Fibroblast of peridontal ligament (primary cell): ENCODE measurements around the gene ARHGAP26.
"Not testable (repeated sequence)": the region's sequence is repeated elsewhere in the genome, so short reads cannot be mapped to it uniquely, and the experiment has no call there.

Source experiments
- DNase-seq: peaks from one replicate; pipeline ENCODE4 v3.0.0-alpha.2; 2010; ENCODE audit errors: extremely low read depth

ARHGAP26 gene

GRCh38 chr5:143116814-143117213 lies 346.6 kb downstream of the ARHGAP26 start:
- DNase-seq: no peak

- no peak for DNase-seq
Measured at GRCh38 chr5:143117821-143118220, 347.6 kb downstream of the ARHGAP26 start.

DNA sequence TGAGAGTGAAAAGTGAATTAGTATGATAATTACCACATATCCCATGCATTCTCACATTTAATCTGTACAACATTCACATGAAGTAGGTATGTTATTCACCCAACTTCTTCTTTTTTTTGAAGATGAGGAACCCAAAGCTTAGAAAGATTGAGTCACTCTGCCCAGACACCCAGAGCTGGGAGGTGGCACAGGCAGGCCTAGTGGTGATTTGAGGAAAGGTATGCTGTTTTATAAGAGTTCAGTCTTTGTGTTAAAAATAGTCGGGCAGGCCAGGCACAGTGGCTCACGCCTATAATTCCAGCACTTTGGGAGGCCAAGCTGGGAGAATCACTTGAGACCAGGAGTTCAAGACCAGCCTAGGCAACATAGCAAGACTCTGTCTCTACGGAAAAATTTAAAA lies 348.0 kb downstream of the ARHGAP26 start:
- no peak for DNase-seq

DNA sequence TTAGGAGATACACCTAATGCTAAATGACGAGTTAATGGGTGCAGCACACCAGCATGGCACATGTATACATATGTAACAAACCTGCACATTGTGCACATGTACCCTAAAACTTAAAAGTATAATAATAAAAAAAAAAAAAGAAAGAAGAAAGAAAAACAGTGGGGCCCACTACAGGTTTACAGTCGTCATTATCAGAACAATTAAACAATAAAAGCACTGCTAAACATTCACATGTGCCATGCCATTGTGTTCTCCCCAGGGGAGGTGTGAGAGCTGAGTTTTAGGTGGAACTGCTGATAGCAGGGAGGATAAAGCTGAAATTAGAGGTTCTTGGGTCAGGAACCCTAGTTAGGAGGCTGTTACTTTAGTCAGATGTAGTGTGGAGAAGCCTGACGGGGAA lies 348.6 kb downstream of the ARHGAP26 start:
- DNase-seq: not testable (repeated sequence)

- DNase-seq: peak; percentile 82
Measured at GRCh38 chr5:143119291-143119769, 349.2 kb downstream of the ARHGAP26 start.

- no peak for DNase-seq
Measured at GRCh38 chr5:143119881-143120341, 349.7 kb downstream of the ARHGAP26 start.

DNA sequence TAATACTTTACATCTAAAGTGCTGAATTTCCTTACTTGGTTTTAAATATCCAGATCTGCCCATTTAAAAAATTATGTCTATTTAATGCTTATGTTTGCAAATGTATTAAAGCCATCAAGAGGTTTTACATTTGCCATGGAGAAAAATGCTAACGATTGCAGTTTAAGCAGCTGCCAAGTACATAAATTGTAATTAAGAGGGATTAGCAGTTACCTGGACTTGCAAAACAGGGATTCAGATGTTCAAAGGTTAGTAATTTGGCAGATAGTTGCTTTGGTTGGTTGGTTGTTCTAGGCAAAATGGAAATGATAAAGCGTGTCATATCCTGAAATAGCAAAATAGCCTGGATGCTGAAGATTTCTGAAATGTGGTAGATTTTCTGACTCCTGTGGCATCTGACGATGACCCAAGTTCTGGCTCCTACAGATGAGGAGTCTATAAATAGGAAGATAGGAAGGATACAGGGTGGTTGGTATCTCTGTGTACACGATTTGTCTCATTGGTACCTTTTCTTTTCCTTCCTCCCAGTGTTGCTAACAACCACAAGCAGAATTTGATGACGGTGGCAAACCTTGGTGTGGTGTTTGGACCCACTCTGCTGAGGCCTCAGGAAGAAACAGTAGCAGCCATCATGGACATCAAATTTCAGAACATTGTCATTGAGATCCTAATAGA lies 350.4 kb downstream of the ARHGAP26 start:
- DNase-seq: no peak

- no peak for DNase-seq
Measured at GRCh38 chr5:143121135-143121475, 350.9 kb downstream of the ARHGAP26 start.

GRCh38 chr5:143124593-143124992 lies 354.4 kb downstream of the ARHGAP26 start:
- no peak for DNase-seq

- peak; percentile 27 for DNase-seq
Measured at GRCh38 chr5:143126174-143127019, 356.2 kb downstream of the ARHGAP26 start.

DNA sequence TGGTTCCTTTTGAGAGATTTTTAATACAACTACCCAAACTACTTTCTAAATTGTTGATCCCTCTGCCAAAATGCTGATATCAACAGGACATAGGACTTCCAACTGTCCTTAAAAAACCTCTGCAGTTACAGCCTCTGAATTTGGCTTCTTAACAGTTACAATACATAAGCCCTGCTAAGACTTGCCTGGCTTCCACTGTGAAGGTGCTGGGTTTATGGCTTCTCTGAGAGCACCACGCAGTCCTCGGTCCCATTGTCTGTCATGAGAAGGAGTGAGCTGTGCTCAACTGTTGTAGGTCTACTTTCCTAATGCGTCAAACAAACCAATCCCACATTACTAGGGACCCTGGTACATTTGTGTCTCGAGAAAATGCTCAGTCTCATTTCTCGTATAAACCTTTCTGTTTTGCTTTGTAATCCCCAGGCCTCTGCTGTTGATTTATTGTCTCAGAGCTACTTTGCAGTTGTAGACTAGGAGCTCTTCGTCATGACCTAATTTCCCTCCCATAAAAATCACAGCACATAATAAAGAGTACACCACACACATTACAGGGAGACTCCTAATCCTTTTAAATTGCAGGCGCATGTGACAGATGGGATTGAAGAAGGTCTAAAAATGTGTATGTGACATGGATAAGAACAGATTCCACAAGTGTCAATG lies 358.4 kb downstream of the ARHGAP26 start:
- DNase-seq: no peak

DNA sequence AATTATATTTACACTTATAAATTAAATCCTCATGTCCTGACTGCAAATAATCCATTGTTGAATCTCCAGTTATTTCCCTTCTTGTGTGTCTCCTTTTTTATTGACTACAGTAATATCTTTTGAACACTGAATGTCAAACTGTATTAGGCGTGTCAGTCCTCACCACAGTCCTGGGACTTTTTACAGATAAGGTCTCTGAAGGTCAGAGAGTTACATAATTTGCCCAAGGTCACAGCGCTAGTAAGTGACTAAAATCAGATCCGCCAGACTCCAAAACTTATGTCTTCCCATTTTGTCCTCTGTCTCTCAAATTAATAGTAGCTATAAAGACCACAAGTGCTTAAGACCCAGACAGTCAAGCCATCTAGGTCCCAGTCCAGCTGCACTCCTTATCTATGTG lies 359.0 kb downstream of the ARHGAP26 start:
- no peak for DNase-seq

GRCh38 chr5:143129910-143130612 lies 359.9 kb downstream of the ARHGAP26 start:
- DNase-seq: no peak

DNA sequence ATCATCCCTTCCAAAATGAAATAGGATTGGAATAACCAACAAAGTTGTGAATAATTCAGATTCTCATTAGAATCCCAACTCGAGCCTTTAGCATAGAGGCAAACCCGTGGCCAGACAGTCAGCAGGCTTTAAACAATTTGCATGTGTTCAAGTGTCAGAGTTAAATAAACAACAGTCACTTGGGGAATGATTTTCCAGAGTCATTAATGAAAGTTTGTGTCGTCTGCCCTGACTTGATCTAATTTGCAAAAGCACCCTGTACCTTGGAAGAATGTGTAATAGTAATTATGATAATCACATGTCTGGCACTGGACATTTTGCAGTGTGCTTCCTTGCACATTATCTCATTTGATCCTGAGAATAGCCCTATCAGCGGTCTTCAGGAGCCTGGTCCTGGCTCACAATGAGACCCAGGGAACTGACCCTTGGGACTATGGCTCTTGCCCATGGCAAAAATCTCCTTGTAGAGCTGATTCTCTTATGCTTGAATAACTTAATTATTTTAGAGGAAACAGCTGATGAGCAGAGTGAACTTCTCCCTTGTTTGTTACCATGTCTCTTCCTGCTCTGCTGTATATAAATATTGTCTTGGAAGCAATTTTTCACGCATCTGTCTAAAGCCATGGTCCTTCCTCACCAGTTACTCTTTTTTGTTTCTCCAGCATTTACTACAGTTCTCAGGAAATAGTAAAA lies 360.6 kb downstream of the ARHGAP26 start:
- no peak for DNase-seq

GRCh38 chr5:143131972-143132371 lies 361.8 kb downstream of the ARHGAP26 start:
- no peak for DNase-seq

- DNase-seq: no peak
Measured at GRCh38 chr5:143132739-143133138, 362.6 kb downstream of the ARHGAP26 start.

GRCh38 chr5:143133721-143134120 lies 363.5 kb downstream of the ARHGAP26 start:
- peak; percentile 65 for DNase-seq

DNA sequence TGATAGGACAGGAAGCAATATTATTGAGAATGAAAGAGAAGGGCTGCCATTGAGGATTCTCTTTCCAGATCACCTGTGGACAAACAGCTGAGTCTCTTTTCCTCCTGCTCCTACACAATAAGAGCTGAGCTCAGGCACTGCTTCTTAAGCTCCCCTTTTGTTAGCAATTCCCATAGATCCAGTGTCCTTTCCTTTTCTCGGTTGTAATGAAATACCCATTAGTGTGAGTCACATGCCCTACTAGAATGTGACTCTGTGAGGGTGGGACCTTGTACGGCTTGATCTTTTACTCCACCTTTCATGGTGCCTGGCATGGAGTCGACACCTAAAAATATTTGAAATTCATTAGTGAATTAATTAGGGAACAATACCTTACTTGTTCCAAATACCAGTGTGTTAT lies 364.1 kb downstream of the ARHGAP26 start:
- no peak for DNase-seq

DNA sequence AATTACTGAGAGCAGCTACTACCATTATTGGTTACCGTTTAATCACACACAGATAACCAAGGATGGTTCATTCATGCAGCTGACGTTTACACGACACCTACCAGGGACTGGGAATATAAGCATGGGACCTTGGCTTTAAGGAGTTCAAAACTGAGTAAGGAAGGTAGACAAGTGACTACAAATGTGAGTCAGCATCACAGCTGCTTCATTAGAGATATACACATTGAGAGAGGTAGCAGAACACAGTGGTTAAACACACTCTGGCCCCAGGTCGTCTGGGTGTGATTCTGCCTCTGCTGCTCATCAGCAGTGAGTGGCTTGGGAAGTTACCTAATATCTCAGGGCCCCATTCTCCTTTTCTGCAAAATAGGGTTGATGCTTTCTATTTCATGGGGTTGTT lies 364.7 kb downstream of the ARHGAP26 start:
- no peak for DNase-seq

- DNase-seq: no peak
Measured at GRCh38 chr5:143135832-143136551, 365.8 kb downstream of the ARHGAP26 start.

DNA sequence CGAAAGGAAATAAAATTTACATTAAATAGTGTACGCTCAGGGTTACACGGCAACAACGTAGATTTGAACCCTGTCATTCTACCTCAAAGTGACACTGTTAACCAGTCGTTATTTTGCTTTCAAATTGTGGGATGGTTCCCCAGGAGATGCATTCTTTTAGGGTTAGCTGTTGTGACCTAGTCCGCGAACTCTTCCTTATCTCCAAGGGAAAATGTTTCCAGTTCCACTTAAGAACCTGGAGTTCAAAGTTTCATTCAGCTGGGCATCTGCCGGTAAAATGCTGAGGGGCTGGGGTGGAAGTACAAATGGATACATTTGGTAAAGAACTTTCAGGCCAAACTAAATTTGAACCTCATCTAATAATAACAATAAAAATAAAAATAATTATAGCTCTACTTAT lies 368.7 kb downstream of the ARHGAP26 start:
- no peak for DNase-seq
